Epithelial cell of prostate (primary cell): Measurements from ENCODE around the gene FGF21.
A peak's percentile ranks its signal among the peaks of the same experiment; 100 is the strongest.
"Not testable (repeated sequence)": the region's sequence is repeated elsewhere in the genome, so short reads cannot be mapped to it uniquely, and the experiment has no call there.

Experiments
- DNase-seq: peaks from one replicate; pipeline ENCODE4 v3.0.0-alpha.2; 2011; ENCODE audit warnings: low read depth, low spot score
- H3K27ac ChIP-seq: fragments of 450-650 bp; 2 replicates; pipeline ENCODE4 v1.5.1; 2017; ENCODE audit warnings: mild to moderate bottlenecking

Gene FGF21

DNA sequence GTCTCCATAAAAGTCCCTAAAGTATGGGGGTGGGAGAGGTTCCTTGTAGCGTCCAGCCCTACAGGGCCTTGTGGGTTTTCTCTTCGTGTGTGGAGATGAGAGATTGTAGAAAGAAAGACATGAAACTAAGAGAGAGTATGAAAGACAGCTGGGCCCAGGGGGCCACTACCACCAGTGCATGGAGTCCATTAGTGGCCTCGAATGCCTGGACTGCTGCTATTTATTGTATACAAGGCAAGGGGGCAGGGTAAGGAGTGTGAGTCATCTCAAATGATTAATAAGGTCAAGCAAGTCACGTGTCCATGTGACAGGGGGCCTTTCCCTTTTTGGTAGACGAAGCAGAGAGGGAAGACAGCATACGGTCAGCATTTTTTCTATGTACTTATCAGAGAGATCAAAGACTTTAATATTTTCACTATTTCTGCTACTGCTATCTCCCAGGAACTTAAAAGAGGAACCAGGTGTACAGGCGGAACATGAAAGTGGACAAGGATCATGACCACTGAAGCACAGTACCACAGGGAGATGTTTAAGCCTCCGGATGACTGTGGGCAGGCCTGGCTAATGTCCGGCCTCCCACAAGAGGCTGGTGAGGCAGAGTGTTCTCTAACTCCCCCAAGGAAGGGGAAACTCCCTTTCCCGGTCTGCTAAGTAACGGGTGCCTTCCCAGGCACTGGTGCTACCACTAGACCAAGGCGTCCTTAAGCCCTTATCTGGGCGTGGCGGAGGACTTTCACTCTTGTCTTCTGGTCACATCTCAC, 25.5 kb downstream of the FGF21 start:
- H3K27ac ChIP-seq = no peak overlapping the region
- DNase-seq = no peak

DNA sequence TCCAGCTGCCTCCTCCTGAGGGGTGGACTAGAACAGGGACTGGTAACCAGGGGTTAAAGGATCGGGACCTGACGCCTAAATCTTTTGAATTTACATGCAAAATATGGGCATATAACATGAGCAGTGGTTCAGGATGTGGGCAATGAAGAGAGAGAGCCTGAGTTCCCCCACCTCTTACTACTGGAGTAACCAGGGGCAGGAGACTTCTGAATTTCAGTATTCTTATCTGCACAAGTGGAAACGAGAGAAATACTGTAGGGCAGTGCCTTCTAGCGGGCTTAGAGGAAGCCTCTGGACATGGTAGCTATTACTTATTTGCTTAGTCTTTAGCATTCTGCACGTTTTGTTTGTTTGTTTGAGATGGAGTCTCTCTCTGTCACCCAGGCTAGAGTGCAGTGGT, 29.2 kb downstream of the FGF21 start:
- no peak for DNase-seq
- no peak overlapping the region for H3K27ac ChIP-seq

GRCh38 chr19:48786422-48786821, 31.1 kb downstream of the FGF21 start:
- not testable (repeated sequence) for DNase-seq

GRCh38 chr19:48787331-48787730, 32.0 kb downstream of the FGF21 start:
- H3K27ac ChIP-seq = peak overlapping the region; percentile 79
- DNase-seq = not testable (repeated sequence)

More at GRCh38 chr19:48786422-48786821, 31.1 kb downstream of the FGF21 start:
- H3K27ac ChIP-seq = not testable (repeated sequence)

DNA sequence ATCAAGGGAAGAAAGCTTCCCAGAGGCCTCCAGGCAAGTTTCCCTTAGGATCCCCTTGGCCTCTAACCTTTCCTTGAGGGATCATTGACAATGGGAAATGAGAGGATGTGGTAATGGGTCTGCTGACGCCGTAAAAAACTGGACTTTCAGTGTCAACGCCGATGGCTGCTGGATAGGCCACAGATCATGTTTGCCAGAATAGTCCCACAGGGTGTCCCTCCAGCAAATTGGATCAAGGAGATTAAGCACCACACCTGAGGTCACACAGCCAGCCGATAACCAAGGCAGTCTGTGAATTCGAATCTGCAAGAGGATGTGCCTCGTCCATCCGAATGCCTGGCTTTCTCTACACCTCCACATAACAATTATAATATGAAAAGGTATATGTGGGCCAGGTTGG, 37.9 kb downstream of the FGF21 start:
- no peak for DNase-seq
- no peak overlapping the region for H3K27ac ChIP-seq

- no peak for DNase-seq
These were observed 39.0 kb downstream of the FGF21 start for GRCh38 chr19:48794291-48794690.

GRCh38 chr19:48795055-48795684, 39.8 kb downstream of the FGF21 start:
- H3K27ac ChIP-seq = peak overlapping the region; percentile 72
- no peak for DNase-seq

More at GRCh38 chr19:48794291-48794690, 39.0 kb downstream of the FGF21 start:
- peak overlapping the region; percentile 72 for H3K27ac ChIP-seq

DNA sequence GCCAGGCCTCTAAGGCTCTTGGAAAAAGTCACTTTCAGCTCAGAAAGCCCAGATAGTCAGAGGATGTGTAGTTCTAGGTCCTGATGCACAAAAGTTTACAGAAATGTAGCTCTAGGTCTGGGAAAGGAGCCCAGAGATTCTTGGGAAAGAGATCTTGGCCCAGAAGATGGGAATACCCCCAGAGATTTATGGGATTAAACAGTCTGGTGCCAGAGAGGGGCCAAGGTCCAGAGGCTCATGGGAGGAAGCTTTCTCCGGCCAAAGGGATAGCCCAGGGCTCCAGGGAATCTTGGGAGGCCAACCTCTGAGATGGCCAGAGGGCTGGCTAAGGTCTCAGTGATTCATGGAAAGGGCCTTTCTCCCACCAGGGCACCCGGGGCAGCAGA, 40.4 kb downstream of the FGF21 start:
- peak overlapping the region; percentile 72 for H3K27ac ChIP-seq
- DNase-seq = no peak

DNA sequence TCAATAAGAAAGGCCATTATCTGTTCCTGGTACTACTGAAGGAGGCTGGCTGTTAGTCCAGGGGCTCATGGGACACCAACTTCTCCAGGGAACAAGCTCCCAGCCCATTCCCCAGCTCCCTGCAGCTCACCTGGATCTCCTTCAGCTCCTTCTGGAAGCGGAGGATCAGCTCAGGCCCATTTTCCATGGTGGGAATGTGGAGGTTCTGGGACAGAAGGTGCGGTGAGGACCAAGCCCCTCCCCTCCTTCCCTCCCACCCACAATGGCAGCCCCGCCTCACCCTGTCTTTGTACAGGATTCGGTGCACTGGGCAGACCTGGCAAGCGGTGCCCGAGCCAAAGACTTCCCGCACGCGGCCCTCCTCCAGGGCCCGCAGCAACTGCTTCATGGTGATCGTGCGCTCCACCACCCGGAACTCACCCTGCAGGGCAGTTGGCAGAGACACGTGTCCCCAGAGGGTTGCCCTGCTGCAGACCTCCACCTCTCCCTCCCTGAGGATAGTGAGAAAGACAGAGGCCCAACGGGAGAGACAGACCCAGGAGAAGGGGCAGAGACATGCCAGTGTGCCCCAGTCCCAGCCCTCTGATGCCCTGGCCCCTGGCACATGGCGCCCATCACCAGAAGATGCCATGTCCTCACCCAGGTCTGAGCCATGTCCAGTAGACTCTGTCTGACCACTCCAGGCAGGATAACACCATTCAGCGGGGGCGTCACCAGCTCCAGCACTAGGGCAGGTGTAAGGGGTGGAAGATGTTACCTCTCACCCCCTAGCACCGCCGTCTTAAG, 41.2 kb downstream of the FGF21 start:
- DNase-seq = no peak
- no peak overlapping the region for H3K27ac ChIP-seq

DNA sequence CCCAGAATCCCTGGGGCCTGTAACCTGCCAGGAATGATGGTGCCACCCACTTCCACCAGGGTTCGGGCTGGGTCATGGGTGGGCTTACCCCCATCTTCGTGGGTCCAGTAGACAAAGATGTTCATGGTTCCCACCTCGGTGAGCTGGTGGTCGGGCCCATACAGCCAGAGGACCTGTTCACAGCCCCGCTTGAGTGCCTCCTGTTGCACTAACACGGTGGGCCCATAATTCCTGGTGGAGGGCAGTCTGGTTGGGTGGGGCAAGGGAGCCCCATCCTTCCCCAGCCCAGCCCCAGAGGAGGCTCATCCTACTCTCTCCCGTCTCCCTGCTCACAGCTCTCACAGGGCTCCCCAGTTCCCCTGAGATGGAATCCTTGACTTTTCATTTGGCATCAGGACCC, 41.8 kb downstream of the FGF21 start:
- no peak overlapping the region for H3K27ac ChIP-seq
- DNase-seq = no peak

DNA sequence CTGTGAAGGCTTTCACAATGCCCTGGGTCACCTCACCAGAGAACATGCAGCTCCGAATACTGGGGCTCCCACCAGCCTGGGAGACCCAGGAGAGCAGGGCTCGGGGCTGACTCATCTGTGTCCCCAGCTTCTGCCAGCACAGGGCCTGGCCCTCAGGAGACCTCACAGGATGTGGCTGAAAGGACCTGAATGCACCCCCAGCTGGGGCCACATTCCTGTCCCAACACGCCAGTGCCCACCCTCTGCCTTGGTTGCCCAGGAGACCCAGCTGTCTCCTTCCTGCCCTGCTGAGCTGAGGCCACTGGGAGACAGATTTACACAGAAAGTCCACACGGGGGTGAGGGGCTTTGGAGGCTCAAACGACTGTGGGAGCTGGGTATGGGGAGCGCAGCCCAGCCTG, 43.6 kb downstream of the FGF21 start:
- no peak for DNase-seq
- no peak overlapping the region for H3K27ac ChIP-seq

GRCh38 chr19:48799358-48800300, 44.3 kb downstream of the FGF21 start:
- no peak overlapping the region for H3K27ac ChIP-seq
- DNase-seq = no peak

GRCh38 chr19:48802623-48803022, 47.3 kb downstream of the FGF21 start:
- DNase-seq = no peak
- H3K27ac ChIP-seq = no peak overlapping the region

GRCh38 chr19:48804496-48804895, 49.2 kb downstream of the FGF21 start:
- DNase-seq = no peak
- no peak overlapping the region for H3K27ac ChIP-seq

- H3K27ac ChIP-seq = no peak overlapping the region
- no peak for DNase-seq
These were observed 50.1 kb downstream of the FGF21 start for GRCh38 chr19:48805452-48805851.

GRCh38 chr19:48806518-48806817, 51.1 kb downstream of the FGF21 start:
- H3K27ac ChIP-seq = no peak overlapping the region
- no peak for DNase-seq

GRCh38 chr19:48806818-48807589, 51.7 kb downstream of the FGF21 start:
- H3K27ac ChIP-seq = no peak overlapping the region
- DNase-seq = no peak

DNA sequence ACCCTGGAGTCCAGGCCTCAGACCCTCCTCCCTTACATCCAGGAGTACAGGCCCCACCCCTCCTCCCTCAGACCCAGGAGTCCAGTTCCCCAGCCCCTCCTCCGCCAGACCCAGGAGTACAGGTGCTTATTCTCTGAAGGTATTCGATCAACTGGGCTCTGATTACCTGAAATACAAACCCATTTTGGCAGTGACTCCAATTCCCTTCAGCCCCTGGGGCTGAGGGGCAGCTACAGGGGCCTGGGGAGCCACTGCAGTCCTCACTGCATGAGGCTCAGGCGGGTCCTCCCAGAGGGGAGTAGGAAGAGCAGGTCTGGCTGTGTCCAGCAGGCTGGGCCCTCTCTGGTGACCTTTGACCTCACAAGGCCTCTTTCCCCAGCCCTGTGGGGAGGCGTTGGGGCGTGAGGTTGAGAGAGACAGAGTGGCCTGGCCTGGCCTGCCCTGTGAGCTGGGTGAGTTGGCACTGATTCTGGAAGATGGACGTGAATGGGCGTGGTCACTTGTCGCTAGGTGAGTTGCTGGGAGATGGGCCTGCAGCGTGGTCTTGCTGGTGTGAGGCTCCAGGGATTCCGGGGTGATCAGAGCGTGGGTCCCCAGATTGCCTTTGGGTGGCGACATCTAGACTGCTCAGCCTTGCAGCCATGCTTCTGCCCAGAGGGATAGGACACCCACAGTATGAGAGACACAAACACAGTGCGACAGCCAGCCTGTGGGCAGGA, 52.4 kb downstream of the FGF21 start:
- no peak overlapping the region for H3K27ac ChIP-seq
- DNase-seq = no peak
